Activated naive CD4-positive, alpha-beta T cell treated with anti-CD3 and anti-CD28 coated beads, Interleukin-2, amount 50 U/mL, for 16 hours (primary cell): ENCODE data around the gene FAM78B.

ENCODE experiments used
- DNase-seq: peaks from one replicate; pipeline ENCODE4 v3.0.0-alpha.2; 2020

Gene FAM78B

GRCh38 chr1:166116026-166116425 lies 50.8 kb downstream of the FAM78B start:
- DNase-seq = no peak

GRCh38 chr1:166114419-166114818 lies 52.4 kb downstream of the FAM78B start:
- DNase-seq = no peak

GRCh38 chr1:166113630-166114029 lies 53.2 kb downstream of the FAM78B start:
- DNase-seq = no peak

GRCh38 chr1:166113031-166113430 lies 53.8 kb downstream of the FAM78B start:
- DNase-seq = no peak

- DNase-seq = no peak
Measured at GRCh38 chr1:166112425-166112824, 54.4 kb downstream of the FAM78B start.

- DNase-seq = no peak
Measured at GRCh38 chr1:166111430-166111829, 55.4 kb downstream of the FAM78B start.

GRCh38 chr1:166090244-166090643 lies 76.6 kb downstream of the FAM78B start:
- no peak for DNase-seq

- DNase-seq = no peak
Measured at GRCh38 chr1:166089804-166090203, 77.0 kb downstream of the FAM78B start.

GRCh38 chr1:166088572-166088955 lies 78.2 kb downstream of the FAM78B start:
- no peak for DNase-seq

- no peak for DNase-seq
Measured at GRCh38 chr1:166087734-166088571, 78.8 kb downstream of the FAM78B start.

- no peak for DNase-seq
Measured at GRCh38 chr1:166086113-166086883, 80.5 kb downstream of the FAM78B start.

GRCh38 chr1:166084613-166085012 lies 82.2 kb downstream of the FAM78B start:
- no peak for DNase-seq

GRCh38 chr1:166083887-166084286 lies 82.9 kb downstream of the FAM78B start:
- DNase-seq = no peak

GRCh38 chr1:166082601-166083000 lies 84.2 kb downstream of the FAM78B start:
- no peak for DNase-seq

- no peak for DNase-seq
Measured at GRCh38 chr1:166080967-166081870, 85.6 kb downstream of the FAM78B start.

GRCh38 chr1:166080277-166080966 lies 86.4 kb downstream of the FAM78B start:
- no peak for DNase-seq

- no peak for DNase-seq
Measured at GRCh38 chr1:166079276-166079675, 87.5 kb downstream of the FAM78B start.

- DNase-seq = no peak
Measured at GRCh38 chr1:166073489-166073888, 93.3 kb downstream of the FAM78B start.

GRCh38 chr1:166069390-166069789 lies 97.4 kb downstream of the FAM78B start:
- DNase-seq = no peak

- DNase-seq = no peak
Measured at GRCh38 chr1:166066107-166066506, 100.7 kb downstream of the FAM78B start.

- DNase-seq = no peak
Measured at GRCh38 chr1:166064951-166065350, 101.8 kb downstream of the FAM78B start.

- no peak for DNase-seq
Measured at GRCh38 chr1:166064313-166064926, 102.4 kb downstream of the FAM78B start.
